Esophagus muscularis mucosa (tissue), 4 donors: ENCODE measurements around the gene SERPINB13. TPM values are rescaled to one million over a fixed set of nuclear protein-coding genes. Genes with fewer than 3 reads are reported as not detected.
A peak's percentile ranks its signal among the peaks of the same experiment; 100 is the strongest.

Experiments
- DNase-seq: peaks from one replicate; pipeline ENCODE4 v3.0.0-alpha.2; 2017; ENCODE audit errors: extremely low spot score
- H3K27ac ChIP-seq, 4 donors: fragments of 200-600 bp; sonication (generic); replicated peaks in 1 of 4; 1 replicate in 3 of 4; 2 replicates in 1 of 4; pipeline ENCODE4 v1.5.1; 2016 to 2019; ENCODE audit warnings: mild to moderate bottlenecking in 1 of 4
- H3K27me3 ChIP-seq, 4 donors: fragments of 200-600 bp; sonication (generic); one replicate each; pipeline versions ENCODE4 v1.5.1 to v1.6.0; 2016 to 2019
- H3K36me3 ChIP-seq, 4 donors: fragments of 200-600 bp; sonication (generic); one replicate each; pipeline ENCODE4 v1.5.1; 2016 to 2019
- H3K4me1 ChIP-seq, 4 donors: fragments of 200-600 bp; sonication (generic); one replicate each; pipeline ENCODE4 v1.5.1; 2016 to 2019
- H3K4me3 ChIP-seq, 4 donors: fragments of 200-600 bp; sonication (generic); 1 replicate in 2 of 4; 2 replicates in 2 of 4; pipeline ENCODE4 v1.5.1; 2016 to 2019; ENCODE audit warnings: mild to moderate bottlenecking in 4 of 4, moderate library complexity in 1 of 4
- H3K9me3 ChIP-seq, 4 donors: fragments of 200-600 bp; sonication (generic); 1 replicate in 3 of 4; 2 replicates in 1 of 4; pipeline ENCODE4 v1.5.1; 2016 to 2019
- CTCF ChIP-seq, 3 experiments: fragments of 200-600 bp in 2 of 3; fragments of 450-650 bp in 1 of 3; sonication (generic) in 2 of 3; IDR thresholded peaks; one replicate each; pipeline ENCODE4 v1.5.1; 2017 to 2019; ENCODE audit warnings: antibody characterized with exemption in 3 of 3, mild to moderate bottlenecking in 2 of 3, moderate library complexity in 1 of 3
- EP300 ChIP-seq: sonication (generic); formaldehyde crosslinking; IDR thresholded peaks from one replicate; pipeline ENCODE4 v1.6.1; 2017; ENCODE audit warnings: antibody characterized with exemption
- POLR2A ChIP-seq: fragments of 450-650 bp; IDR thresholded peaks from one replicate; pipeline ENCODE4 v1.6.1; 2017; ENCODE audit warnings: antibody characterized with exemption, moderate library complexity, mild to moderate bottlenecking, low read depth
- POLR2AphosphoS5 ChIP-seq, 2 donors: sonication (generic); formaldehyde crosslinking; IDR thresholded peaks; one replicate each; pipeline ENCODE4 v1.6.1; 2017; ENCODE audit warnings: antibody characterized with exemption in 2 of 2
- WGBS: methylation state at CpG from one replicate; pipeline ENCODE4 v1.1.5; 2018; 5-methylcytosine and 5-hydroxymethylcytosine counted together
- intact Hi-C: fragments of 100-400 bp; cut with DNase I; formaldehyde crosslinking; loops from one replicate; pipeline ENCODE4 v1.15.1; 2023
- total RNA-seq, 4 donors: library from RNA; depleted of rRNA; stranded (reverse); fragments of >200 nt; gene quantifications; one replicate each; pipeline versions ENCODE4 v1.1.0 to v1.2.1, GENCODE V29; 2016

Gene SERPINB13
- total RNA-seq, 4 donors from 2014 or later, result not detected

DNA sequence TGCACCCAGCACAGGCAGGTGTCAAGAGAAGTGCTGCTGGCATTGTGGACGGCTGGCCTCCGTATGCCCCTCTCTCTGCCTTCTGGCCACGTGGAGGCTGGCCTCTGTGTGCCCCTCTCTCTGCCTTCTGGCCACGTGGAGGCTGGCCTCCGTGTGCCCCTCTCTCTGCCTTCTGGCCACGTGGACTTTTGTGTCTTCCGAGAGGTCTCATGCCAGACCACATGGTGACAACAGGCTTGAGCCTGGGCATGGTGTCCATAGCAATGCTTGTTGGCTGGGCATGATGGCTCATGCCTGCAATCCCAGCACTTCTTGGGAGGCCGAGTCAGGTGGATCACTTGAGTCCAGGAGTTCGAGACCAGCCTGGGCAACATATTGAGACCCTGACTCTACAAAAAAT lies 19.3 kb upstream of the SERPINB13 start:
- Histone ChIP-seq H3K27ac (no peak overlapping the region), H3K4me1 (no peaks in the 10 kb centered on the region), H3K9me3 (no peaks in the 10 kb centered on the region), H3K27me3 (peaks cover 0 to 8% (median 0%) of the 10 kb centered on the region in 4 donors), H3K4me3 (no peak overlapping the region), H3K36me3 (no peaks in the 10 kb centered on the region)
- intact Hi-C loops, result no loop called here
- 87% methylated on average over 9 of the region's 9 CpGs for WGBS
- TF ChIP-seq POLR2AphosphoS5 (IDR thresholded peaks at IDR 0.05), result no peak
- no peak for TF ChIP-seq POLR2A
- no peak for TF ChIP-seq EP300
- no peak for TF ChIP-seq CTCF (IDR thresholded peaks at IDR 0.05)
- no peak for DNase-seq

- no peak for DNase-seq
- H3K9me3 ChIP-seq, result no peaks in the 10 kb centered on the region
- no peaks in the 10 kb centered on the region for H3K36me3 ChIP-seq
- H3K27me3 ChIP-seq, result peaks cover 0 to 8% (median 0%) of the 10 kb centered on the region in 4 donors
- intact Hi-C loops, result no loop called here
- no peak overlapping the region for H3K27ac ChIP-seq
- 74% methylated on average over 6 of the region's 6 CpGs for WGBS
- no peaks in the 10 kb centered on the region for H3K4me1 ChIP-seq
- no peak overlapping the region for H3K4me3 ChIP-seq
- TF ChIP-seq EP300 (no peak), CTCF (IDR thresholded peaks at IDR 0.05) (no peak), POLR2A (no peak), POLR2AphosphoS5 (IDR thresholded peaks at IDR 0.05) (no peak)
Measured at GRCh38 chr18:63570721-63571120, 16.4 kb upstream of the SERPINB13 start.

DNA sequence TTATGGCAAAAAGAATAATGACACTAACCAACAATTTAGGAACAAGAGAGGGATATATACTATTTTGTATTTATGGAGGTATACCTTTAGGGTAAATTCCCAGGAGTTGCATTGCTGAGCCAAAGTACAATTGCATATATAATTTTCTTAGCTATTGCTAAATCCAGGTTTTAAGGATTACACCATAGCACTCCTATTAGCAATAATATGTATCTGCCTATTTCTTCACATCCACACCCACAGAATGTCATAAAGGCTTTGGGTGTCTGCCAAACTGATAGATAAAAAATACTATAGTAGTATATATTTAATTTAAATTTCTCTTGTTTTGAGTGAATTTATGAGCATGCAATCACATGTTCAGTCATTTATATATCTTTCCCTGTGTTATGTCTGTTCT lies 11.5 kb upstream of the SERPINB13 start:
- TF ChIP-seq EP300 (no peak), CTCF (IDR thresholded peaks at IDR 0.05) (no peak), POLR2A (no peak), POLR2AphosphoS5 (IDR thresholded peaks at IDR 0.05) (no peak)
- H3K9me3 ChIP-seq, result no peaks in the 10 kb centered on the region
- DNase-seq, result no peak
- no peaks in the 10 kb centered on the region for H3K36me3 ChIP-seq
- intact Hi-C loops, result loop anchor here (5.0 kb wide), 1 partner anchor 58 kb away; no protein-coding TSS in a partner anchor
- H3K4me3 ChIP-seq, result no peak overlapping the region
- H3K4me1 ChIP-seq, result no peaks in the 10 kb centered on the region
- H3K27ac ChIP-seq, result no peak overlapping the region
- H3K27me3 ChIP-seq, result no peaks in the 10 kb centered on the region

DNA sequence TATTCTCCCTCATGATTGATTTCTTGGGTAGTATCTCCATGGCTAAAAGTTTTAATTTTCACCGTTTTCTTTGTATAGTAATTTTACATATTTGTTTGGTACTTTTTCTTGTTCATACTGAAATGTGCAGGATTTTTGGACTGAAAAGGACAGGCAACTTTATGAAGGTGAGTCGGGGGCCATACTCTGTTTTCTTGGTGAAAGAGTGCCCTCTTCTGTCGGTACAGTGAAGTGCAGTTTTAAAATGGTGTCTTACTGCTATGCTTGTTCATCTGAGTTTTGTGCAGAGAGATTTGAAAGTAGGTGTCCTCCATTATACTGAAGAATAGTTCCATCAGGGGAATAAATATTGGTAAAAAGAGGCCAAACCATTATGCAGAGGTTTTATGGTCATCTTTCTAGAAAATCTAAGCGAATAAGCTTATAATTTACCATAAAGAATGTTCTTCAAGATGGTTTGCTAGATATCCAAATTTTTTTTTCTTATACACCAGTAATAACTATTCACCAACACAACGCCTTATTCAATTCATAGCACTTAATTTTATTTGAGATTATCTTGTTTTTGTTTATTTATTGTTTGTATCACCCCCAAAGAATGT lies 8.7 kb upstream of the SERPINB13 start:
- H3K9me3 ChIP-seq, result no peaks in the 10 kb centered on the region
- no peaks in the 10 kb centered on the region for H3K36me3 ChIP-seq
- WGBS, result 21% methylated on average over 5 of the region's 5 CpGs
- no peaks in the 10 kb centered on the region for H3K4me1 ChIP-seq
- no peak overlapping the region for H3K27ac ChIP-seq
- H3K4me3 ChIP-seq, result no peak overlapping the region
- H3K27me3 ChIP-seq, result no peaks in the 10 kb centered on the region
- no peak for DNase-seq
- intact Hi-C loops, result loop anchor here (5.0 kb wide), 1 partner anchor 61 kb away; no protein-coding TSS in a partner anchor
- TF ChIP-seq POLR2AphosphoS5 (IDR thresholded peaks at IDR 0.05), result no peak
- TF ChIP-seq CTCF (IDR thresholded peaks at IDR 0.05), result peak; percentile 46 to 53 (median 53)
- no peak for TF ChIP-seq POLR2A

GRCh38 chr18:63579616-63580015 lies 7.5 kb upstream of the SERPINB13 start:
- Histone ChIP-seq H3K27ac (no peak overlapping the region), H3K9me3 (no peaks in the 10 kb centered on the region), H3K36me3 (no peaks in the 10 kb centered on the region), H3K4me1 (no peaks in the 10 kb centered on the region), H3K4me3 (no peak overlapping the region), H3K27me3 (no peaks in the 10 kb centered on the region)
- TF ChIP-seq EP300 (no peak), CTCF (IDR thresholded peaks at IDR 0.05) (no peak), POLR2AphosphoS5 (IDR thresholded peaks at IDR 0.05) (no peak), POLR2A (no peak)
- intact Hi-C loops, result loop anchor here (5.0 kb wide), 1 partner anchor 62 kb away; no protein-coding TSS in a partner anchor
- WGBS, result 68% methylated on average over 2 of the region's 2 CpGs
- no peak for DNase-seq
